Osteoblast (primary cell): Measurements from ENCODE around the gene ADAP1. TPM values are rescaled to one million over a fixed set of nuclear protein-coding genes. Genes with fewer than 3 reads are reported as not detected.

Experiments
- DNase-seq: peaks from one replicate; pipeline ENCODE4 v3.0.0; 2011; ENCODE audit warnings: low spot score, mixed read lengths; ENCODE audit not compliant: insufficient read length; ENCODE audit errors: missing footprints
- H2AFZ ChIP-seq: 2 replicates; pipeline ENCODE4 v1.6.0; 2011; ENCODE audit warnings: mild to moderate bottlenecking, low read length
- H3K27ac ChIP-seq: 2 replicates; pipeline ENCODE4 v1.5.1; 2011; ENCODE audit warnings: mild to moderate bottlenecking, low read depth, low read length, moderate library complexity
- H3K27me3 ChIP-seq: 2 replicates; pipeline ENCODE4 v1.6.0; 2012; ENCODE audit warnings: mild to moderate bottlenecking, control low read depth, inconsistent platforms, low read length, moderate library complexity; ENCODE audit not compliant: insufficient read depth
- H3K36me3 ChIP-seq: 2 replicates; pipeline ENCODE4 v1.5.1; 2011; ENCODE audit warnings: mild to moderate bottlenecking, low read length, control low read depth, moderate library complexity; ENCODE audit not compliant: insufficient read depth
- H3K4me1 ChIP-seq: 2 replicates; pipeline ENCODE4 v1.5.1; 2011; ENCODE audit warnings: mild to moderate bottlenecking, low read length, control low read depth, moderate library complexity; ENCODE audit not compliant: insufficient read depth
- H3K4me2 ChIP-seq: 2 replicates; pipeline ENCODE4 v1.6.0; 2011; ENCODE audit warnings: mild to moderate bottlenecking, low read length; ENCODE audit not compliant: insufficient read depth
- H3K4me3 ChIP-seq: fragments of 200-600 bp; sonication (generic); 3 replicates; pipeline ENCODE4 v1.5.1; 2012; ENCODE audit warnings: mild to moderate bottlenecking, low read length, inconsistent platforms; ENCODE audit not compliant: insufficient read depth
- H3K79me2 ChIP-seq: 2 replicates; pipeline ENCODE4 v1.6.0; 2012; ENCODE audit warnings: mild to moderate bottlenecking, low read length, control low read depth, inconsistent platforms; ENCODE audit not compliant: insufficient read depth
- H3K9me3 ChIP-seq: 2 replicates; pipeline ENCODE4 v1.5.1; 2011; ENCODE audit warnings: low read depth, low read length, control low read depth
- H4K20me1 ChIP-seq: 2 replicates; pipeline ENCODE4 v1.6.0; 2012; ENCODE audit warnings: mild to moderate bottlenecking, low read length, control low read depth; ENCODE audit not compliant: insufficient read depth
- CTCF ChIP-seq: IDR thresholded peaks from 2 replicates; pipeline ENCODE4 v1.5.1; 2011; ENCODE audit warnings: mild to moderate bottlenecking, low read depth, low read length, moderate library complexity; ENCODE audit errors: extremely low read depth
- total RNA-seq: library from RNA; depleted of rRNA; stranded (reverse); fragments of >200 nt; gene quantifications from 2 replicates; pipeline ENCODE4 v1.2.3, GENCODE V29; 2012

The ADAP1 gene
- total RNA-seq, 1 donor = 2.2 TPM

DNA sequence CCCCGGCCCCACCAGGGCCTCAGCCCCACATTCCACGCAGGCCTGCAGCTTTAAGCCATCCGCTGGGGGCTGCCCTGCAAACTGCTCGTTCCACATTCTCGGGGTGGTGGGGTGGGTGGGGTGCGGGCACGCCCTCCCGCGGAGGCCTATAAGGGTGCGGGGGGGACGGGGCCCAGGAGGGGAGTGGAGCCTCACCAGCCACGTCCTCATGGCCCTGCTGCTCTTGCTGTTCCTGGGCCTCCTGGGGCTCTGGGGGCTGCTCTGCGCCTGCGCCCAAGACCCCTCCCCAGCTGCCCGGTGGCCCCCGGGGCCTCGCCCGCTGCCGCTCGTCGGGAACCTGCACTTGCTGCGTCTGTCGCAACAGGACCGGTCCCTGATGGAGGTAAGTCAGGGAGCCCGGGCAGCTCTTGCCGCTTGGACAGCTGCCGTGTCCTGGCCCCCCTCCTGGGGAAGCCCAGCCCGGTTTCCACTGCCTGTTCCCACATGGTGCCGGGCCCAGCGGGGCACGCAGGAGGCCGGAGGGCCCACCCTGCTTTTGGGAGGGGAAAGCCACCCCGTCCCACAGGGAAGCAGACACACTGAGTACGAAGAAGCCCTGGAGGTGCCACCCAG is 28.6 kb upstream of the ADAP1 start, which contains the start of gene CYP2W1:
Gene CYP2W1 (plus strand): TSS at position 178 of the 612 bp plus-strand sequence. CDS start 31 bp downstream, at position 209.
- no peak within 1 kb of the TSS for H3K4me3 ChIP-seq
- no peak for TF ChIP-seq CTCF
- no peaks in the 10 kb centered on the region for H4K20me1 ChIP-seq
- H3K27ac ChIP-seq = no peak within 1 kb of the TSS
- H3K36me3 ChIP-seq = no peaks in the 10 kb centered on the region
- H3K9me3 ChIP-seq = no peaks in the 10 kb centered on the region
- H3K4me2 ChIP-seq = no peak within 1 kb of the TSS
- no peak within 1 kb of the TSS for H2AFZ ChIP-seq
- H3K4me1 ChIP-seq = no peaks in the 10 kb centered on the region
- no peak for DNase-seq
- no peaks in the 10 kb centered on the region for H3K79me2 ChIP-seq
- peaks cover 16% of the 10 kb centered on the region for H3K27me3 ChIP-seq

GRCh38 chr7:982511-983003 is 28.1 kb upstream of the ADAP1 start:
- no peak for TF ChIP-seq CTCF
- Histone ChIP-seq H3K4me3 (no peak overlapping the region), H3K4me2 (no peak overlapping the region), H3K36me3 (no peaks in the 10 kb centered on the region), H3K9me3 (no peaks in the 10 kb centered on the region), H3K79me2 (no peaks in the 10 kb centered on the region), H2AFZ (no peak overlapping the region), H4K20me1 (no peaks in the 10 kb centered on the region), H3K4me1 (no peaks in the 10 kb centered on the region), H3K27me3 (peaks cover 16% of the 10 kb centered on the region), H3K27ac (no peak overlapping the region)
- DNase-seq = no peak

GRCh38 chr7:981793-982510 is 27.5 kb upstream of the ADAP1 start:
- no peak overlapping the region for H3K27ac ChIP-seq
- H3K9me3 ChIP-seq = no peaks in the 10 kb centered on the region
- peaks cover 16% of the 10 kb centered on the region for H3K27me3 ChIP-seq
- no peaks in the 10 kb centered on the region for H3K79me2 ChIP-seq
- H4K20me1 ChIP-seq = no peaks in the 10 kb centered on the region
- H3K36me3 ChIP-seq = no peaks in the 10 kb centered on the region
- no peak overlapping the region for H3K4me2 ChIP-seq
- no peak overlapping the region for H3K4me3 ChIP-seq
- no peak overlapping the region for H2AFZ ChIP-seq
- no peaks in the 10 kb centered on the region for H3K4me1 ChIP-seq
- no peak for TF ChIP-seq CTCF
- no peak for DNase-seq

- Histone ChIP-seq H3K36me3 (no peaks in the 10 kb centered on the region), H2AFZ (no peak overlapping the region), H3K27me3 (peaks cover 11% of the 10 kb centered on the region), H3K4me3 (no peak overlapping the region), H3K9me3 (no peaks in the 10 kb centered on the region), H4K20me1 (peaks cover 2% of the 10 kb centered on the region), H3K4me2 (no peak overlapping the region), H3K79me2 (peaks cover 3% of the 10 kb centered on the region), H3K4me1 (peaks cover 3% of the 10 kb centered on the region), H3K27ac (no peak overlapping the region)
- no peak for DNase-seq
- no peak for TF ChIP-seq CTCF
Measured at GRCh38 chr7:979886-980571, 25.5 kb upstream of the ADAP1 start.
